ENCODE measurements around the gene RP2. TPM values are rescaled to one million over a fixed set of nuclear protein-coding genes. Genes with fewer than 3 reads are reported as not detected.

Gene RP2
- total and polyA plus RNA-seq, 4 donors: 3.2 to 11.5 (median 7.3) TPM

DNA sequence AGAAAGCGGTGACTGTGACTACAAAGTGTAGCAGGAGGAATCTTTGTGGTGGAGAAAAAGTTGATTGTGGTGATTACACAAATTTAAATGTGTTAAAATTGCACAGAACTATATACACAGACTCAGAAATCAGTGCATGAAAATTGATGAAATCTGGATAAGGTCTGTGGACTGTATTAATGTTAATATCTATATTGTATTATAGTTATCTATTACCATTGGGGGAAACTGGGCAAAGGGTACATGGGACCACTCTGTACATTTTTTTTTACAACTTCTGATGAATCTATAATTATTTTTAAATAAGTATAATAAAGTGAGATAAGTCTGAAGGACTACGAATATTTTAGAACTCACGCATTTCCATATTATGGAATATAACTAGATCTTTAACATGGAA lies 73.6 kb downstream of the RP2 start:
- Histone ChIP-seq H3K36me3 (ENCODE audit: control insufficient read depth in 4 of 4, insufficient read depth in 3 of 4, low read depth in 1 of 4, low read length in 3 of 4) (no peaks in the 10 kb centered on the region), H3K9me3 (ENCODE audit: control insufficient read depth in 4 of 4, low read length in 3 of 4) (no peaks in the 10 kb centered on the region), H3K9ac (ENCODE audit: low read depth in 1 of 2, low read length in 2 of 2) (no peak overlapping the region), H3K4me1 (ENCODE audit: control insufficient read depth in 4 of 4, insufficient read depth in 4 of 4, low read length in 3 of 4) (peaks cover 0 to 4% (median 2%) of the 10 kb centered on the region in 4 donors), H3K27ac (ENCODE audit: low read depth in 1 of 2, low read length in 2 of 2) (no peak overlapping the region), H3K27me3 (ENCODE audit: control insufficient read depth in 4 of 4, insufficient read depth in 4 of 4, low read length in 3 of 4) (no peaks in the 10 kb centered on the region), H3K4me3 (ENCODE audit: low read depth in 1 of 3, low read length in 3 of 3) (no peak overlapping the region)
- TF ChIP-seq HNF4A (conservative IDR thresholded peaks at IDR 0.05) (no peak), RXRA (IDR thresholded peaks at IDR 0.05) (no peak), TAF1 (conservative IDR thresholded peaks at IDR 0.05) (no peak), RAD21 (IDR thresholded peaks at IDR 0.05) (no peak), EGR1 (IDR thresholded peaks at IDR 0.05; ENCODE audit: low read depth in 2 of 2) (no peak)
- DNase-seq (ENCODE audit: low spot score): no peak
- 97% methylated on average over 3 of the region's 3 CpGs for WGBS

DNA sequence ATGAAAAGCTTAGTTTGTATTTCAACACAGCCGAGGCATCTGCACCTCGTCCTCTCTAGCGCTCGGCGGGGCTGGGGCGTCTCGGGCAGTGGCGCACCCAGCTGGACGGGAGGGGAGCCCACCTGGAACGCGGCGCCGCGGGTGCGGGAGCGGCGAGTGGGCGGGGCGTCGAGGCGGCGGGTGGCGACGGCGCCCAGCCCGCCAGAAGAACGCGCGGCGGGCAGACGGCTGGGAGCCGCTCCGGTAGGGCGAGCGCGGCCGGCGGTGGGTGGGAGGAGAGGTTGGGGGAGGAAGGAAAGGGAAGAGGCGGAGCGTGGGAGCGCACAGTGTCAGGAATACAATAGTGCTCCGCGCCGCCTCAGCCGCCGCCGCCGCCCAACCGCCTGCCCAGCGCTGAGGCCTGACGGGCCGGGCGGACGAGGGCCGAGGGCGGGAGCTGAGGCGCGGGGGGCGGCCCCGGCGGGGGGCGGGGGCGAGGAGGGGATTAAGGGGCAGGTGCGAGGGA lies 75.3 kb downstream of the RP2 start, which contains the start of gene JADE3:
TSS of gene JADE3 (plus strand) at position 324 of the 505 bp plus-strand sequence. CDS start 72,474 bp downstream, outside the sequence.
- Histone ChIP-seq H3K9ac (ENCODE audit: low read depth in 1 of 2, low read length in 2 of 2) (peak within 1 kb of the TSS in 1 of 2 donors; percentile 51), H3K27ac (ENCODE audit: low read depth in 1 of 2, low read length in 2 of 2) (peak within 1 kb of the TSS; percentile 54 to 72), H3K4me3 (ENCODE audit: low read depth in 1 of 3, low read length in 3 of 3) (peak within 1 kb of the TSS; percentile 38 to 88 (median 82)), H3K36me3 (ENCODE audit: control insufficient read depth in 4 of 4, insufficient read depth in 3 of 4, low read depth in 1 of 4, low read length in 3 of 4) (no peaks in the 10 kb centered on the region), H3K27me3 (ENCODE audit: control insufficient read depth in 4 of 4, insufficient read depth in 4 of 4, low read length in 3 of 4) (no peaks in the 10 kb centered on the region), H3K9me3 (ENCODE audit: control insufficient read depth in 4 of 4, low read length in 3 of 4) (no peaks in the 10 kb centered on the region), H3K4me1 (ENCODE audit: control insufficient read depth in 4 of 4, insufficient read depth in 4 of 4, low read length in 3 of 4) (peaks cover 0 to 7% (median 3%) of the 10 kb centered on the region in 4 donors)
- TF ChIP-seq, protein P1, sequence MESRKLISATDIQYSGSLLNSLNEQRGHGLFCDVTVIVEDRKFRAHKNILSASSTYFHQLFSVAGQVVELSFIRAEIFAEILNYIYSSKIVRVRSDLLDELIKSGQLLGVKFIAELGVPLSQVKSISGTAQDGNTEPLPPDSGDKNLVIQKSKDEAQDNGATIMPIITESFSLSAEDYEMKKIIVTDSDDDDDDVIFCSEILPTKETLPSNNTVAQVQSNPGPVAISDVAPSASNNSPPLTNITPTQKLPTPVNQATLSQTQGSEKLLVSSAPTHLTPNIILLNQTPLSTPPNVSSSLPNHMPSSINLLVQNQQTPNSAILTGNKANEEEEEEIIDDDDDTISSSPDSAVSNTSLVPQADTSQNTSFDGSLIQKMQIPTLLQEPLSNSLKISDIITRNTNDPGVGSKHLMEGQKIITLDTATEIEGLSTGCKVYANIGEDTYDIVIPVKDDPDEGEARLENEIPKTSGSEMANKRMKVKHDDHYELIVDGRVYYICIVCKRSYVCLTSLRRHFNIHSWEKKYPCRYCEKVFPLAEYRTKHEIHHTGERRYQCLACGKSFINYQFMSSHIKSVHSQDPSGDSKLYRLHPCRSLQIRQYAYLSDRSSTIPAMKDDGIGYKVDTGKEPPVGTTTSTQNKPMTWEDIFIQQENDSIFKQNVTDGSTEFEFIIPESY (IDR thresholded peaks at IDR 0.05): no peak
- TF ChIP-seq HNF4G (IDR thresholded peaks at IDR 0.05) (no peak), GABPA (IDR thresholded peaks at IDR 0.05 in 1 of 2, conservative IDR thresholded peaks at IDR 0.05 in 1 of 2) (no peak), JUND (IDR thresholded peaks at IDR 0.05) (no peak), EGR1 (IDR thresholded peaks at IDR 0.05; ENCODE audit: low read depth in 2 of 2) (no peak), HNF4A (conservative IDR thresholded peaks at IDR 0.05) (no peak), TAF1 (conservative IDR thresholded peaks at IDR 0.05) (no peak), YY1 (IDR thresholded peaks at IDR 0.05) (no peak), FOXA1 (IDR thresholded peaks at IDR 0.05) (no peak)
- TF ChIP-seq, protein P2, sequence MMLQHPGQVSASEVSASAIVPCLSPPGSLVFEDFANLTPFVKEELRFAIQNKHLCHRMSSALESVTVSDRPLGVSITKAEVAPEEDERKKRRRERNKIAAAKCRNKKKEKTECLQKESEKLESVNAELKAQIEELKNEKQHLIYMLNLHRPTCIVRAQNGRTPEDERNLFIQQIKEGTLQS (IDR thresholded peaks at IDR 0.05): no peak
- WGBS: 1% methylated on average over 61 of the region's 64 CpGs
- peak; percentile 62 for DNase-seq (ENCODE audit: low spot score)

DNA sequence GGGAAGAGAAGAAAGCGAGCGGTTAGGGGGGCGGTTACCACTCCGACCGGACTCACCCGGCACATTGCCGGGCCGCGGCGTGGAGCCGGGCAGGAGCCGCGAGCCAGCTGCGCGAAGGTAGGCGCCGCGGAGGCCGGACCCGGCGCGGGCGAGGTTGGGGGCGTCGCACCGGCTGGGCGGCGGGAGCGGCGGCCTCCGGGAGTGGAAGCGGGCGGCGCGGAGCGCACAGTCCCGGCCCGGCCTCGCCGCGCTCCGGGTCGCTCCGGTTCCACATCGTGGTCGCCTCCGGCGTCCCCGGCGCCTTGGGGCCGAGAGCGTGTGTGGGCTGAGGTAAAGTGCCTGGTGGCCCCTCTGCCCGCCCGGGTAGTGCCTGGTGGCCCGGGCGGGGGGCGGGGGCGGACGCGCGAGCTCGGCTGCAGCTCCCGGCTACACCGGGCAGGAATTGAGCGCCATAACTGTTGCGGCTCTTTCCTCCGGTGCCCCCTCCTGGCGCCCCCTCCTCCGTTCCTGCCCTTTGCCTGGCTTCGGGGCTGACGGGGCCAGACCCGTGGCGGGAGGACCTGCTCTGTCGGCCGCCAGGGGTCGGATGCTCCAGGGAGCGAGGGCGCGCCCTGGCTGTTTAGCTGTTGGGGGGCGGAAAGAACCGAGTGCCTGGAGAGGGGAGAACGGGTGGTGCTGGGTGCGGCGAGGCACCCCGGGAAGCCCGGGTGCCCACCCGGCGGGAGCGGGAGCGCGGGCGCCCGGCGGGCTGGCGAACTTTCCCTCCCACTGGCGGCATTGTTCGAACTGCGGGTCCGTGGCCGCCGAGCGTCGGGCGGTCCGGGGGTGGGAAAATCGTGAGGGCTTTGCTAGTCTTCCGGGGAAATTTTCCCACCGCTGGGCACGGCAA lies 76.0 kb downstream of the RP2 start:
- peak overlapping the region; percentile 38 to 88 (median 82) for H3K4me3 ChIP-seq (ENCODE audit: low read depth in 1 of 3, low read length in 3 of 3)
- peak overlapping the region; percentile 54 to 72 for H3K27ac ChIP-seq (ENCODE audit: low read depth in 1 of 2, low read length in 2 of 2)
- no peaks in the 10 kb centered on the region for H3K36me3 ChIP-seq (ENCODE audit: control insufficient read depth in 4 of 4, insufficient read depth in 3 of 4, low read depth in 1 of 4, low read length in 3 of 4)
- TF ChIP-seq FOXA2 (IDR thresholded peaks at IDR 0.05) (no peak), RXRA (IDR thresholded peaks at IDR 0.05) (no peak), FOXA1 (IDR thresholded peaks at IDR 0.05) (no peak), RAD21 (IDR thresholded peaks at IDR 0.05) (peak; percentile 18 to 70), JUND (IDR thresholded peaks at IDR 0.05) (no peak), NR2F2 (IDR thresholded peaks at IDR 0.05) (no peak), HNF4G (IDR thresholded peaks at IDR 0.05) (no peak), SP1 (IDR thresholded peaks at IDR 0.05) (no peak), EGR1 (IDR thresholded peaks at IDR 0.05; ENCODE audit: low read depth in 2 of 2) (no peak)
- TF ChIP-seq, protein P2 (IDR thresholded peaks at IDR 0.05): no peak
- TF ChIP-seq, protein P3, sequence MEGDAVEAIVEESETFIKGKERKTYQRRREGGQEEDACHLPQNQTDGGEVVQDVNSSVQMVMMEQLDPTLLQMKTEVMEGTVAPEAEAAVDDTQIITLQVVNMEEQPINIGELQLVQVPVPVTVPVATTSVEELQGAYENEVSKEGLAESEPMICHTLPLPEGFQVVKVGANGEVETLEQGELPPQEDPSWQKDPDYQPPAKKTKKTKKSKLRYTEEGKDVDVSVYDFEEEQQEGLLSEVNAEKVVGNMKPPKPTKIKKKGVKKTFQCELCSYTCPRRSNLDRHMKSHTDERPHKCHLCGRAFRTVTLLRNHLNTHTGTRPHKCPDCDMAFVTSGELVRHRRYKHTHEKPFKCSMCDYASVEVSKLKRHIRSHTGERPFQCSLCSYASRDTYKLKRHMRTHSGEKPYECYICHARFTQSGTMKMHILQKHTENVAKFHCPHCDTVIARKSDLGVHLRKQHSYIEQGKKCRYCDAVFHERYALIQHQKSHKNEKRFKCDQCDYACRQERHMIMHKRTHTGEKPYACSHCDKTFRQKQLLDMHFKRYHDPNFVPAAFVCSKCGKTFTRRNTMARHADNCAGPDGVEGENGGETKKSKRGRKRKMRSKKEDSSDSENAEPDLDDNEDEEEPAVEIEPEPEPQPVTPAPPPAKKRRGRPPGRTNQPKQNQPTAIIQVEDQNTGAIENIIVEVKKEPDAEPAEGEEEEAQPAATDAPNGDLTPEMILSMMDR (IDR thresholded peaks at IDR 0.05; ENCODE audit: low read depth, low read length, missing input control): peak; percentile 36
- TF ChIP-seq, protein P4, sequence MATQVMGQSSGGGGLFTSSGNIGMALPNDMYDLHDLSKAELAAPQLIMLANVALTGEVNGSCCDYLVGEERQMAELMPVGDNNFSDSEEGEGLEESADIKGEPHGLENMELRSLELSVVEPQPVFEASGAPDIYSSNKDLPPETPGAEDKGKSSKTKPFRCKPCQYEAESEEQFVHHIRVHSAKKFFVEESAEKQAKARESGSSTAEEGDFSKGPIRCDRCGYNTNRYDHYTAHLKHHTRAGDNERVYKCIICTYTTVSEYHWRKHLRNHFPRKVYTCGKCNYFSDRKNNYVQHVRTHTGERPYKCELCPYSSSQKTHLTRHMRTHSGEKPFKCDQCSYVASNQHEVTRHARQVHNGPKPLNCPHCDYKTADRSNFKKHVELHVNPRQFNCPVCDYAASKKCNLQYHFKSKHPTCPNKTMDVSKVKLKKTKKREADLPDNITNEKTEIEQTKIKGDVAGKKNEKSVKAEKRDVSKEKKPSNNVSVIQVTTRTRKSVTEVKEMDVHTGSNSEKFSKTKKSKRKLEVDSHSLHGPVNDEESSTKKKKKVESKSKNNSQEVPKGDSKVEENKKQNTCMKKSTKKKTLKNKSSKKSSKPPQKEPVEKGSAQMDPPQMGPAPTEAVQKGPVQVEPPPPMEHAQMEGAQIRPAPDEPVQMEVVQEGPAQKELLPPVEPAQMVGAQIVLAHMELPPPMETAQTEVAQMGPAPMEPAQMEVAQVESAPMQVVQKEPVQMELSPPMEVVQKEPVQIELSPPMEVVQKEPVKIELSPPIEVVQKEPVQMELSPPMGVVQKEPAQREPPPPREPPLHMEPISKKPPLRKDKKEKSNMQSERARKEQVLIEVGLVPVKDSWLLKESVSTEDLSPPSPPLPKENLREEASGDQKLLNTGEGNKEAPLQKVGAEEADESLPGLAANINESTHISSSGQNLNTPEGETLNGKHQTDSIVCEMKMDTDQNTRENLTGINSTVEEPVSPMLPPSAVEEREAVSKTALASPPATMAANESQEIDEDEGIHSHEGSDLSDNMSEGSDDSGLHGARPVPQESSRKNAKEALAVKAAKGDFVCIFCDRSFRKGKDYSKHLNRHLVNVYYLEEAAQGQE (IDR thresholded peaks at IDR 0.05): no peak
- peak; percentile 43 for DNase-seq (ENCODE audit: low spot score)
- no peaks in the 10 kb centered on the region for H3K27me3 ChIP-seq (ENCODE audit: control insufficient read depth in 4 of 4, insufficient read depth in 4 of 4, low read length in 3 of 4)
- H3K9ac ChIP-seq (ENCODE audit: low read depth in 1 of 2, low read length in 2 of 2): peak overlapping the region in 1 of 2 donors; percentile 51
- peaks cover 0 to 7% (median 4%) of the 10 kb centered on the region in 4 donors for H3K4me1 ChIP-seq (ENCODE audit: control insufficient read depth in 4 of 4, insufficient read depth in 4 of 4, low read length in 3 of 4)
- H3K9me3 ChIP-seq (ENCODE audit: control insufficient read depth in 4 of 4, low read length in 3 of 4): no peaks in the 10 kb centered on the region
- under 1% methylated on average over 109 of the region's 109 CpGs for WGBS
